ENCODE measurements around the gene ARHGAP8.

The ARHGAP8 gene

DNA sequence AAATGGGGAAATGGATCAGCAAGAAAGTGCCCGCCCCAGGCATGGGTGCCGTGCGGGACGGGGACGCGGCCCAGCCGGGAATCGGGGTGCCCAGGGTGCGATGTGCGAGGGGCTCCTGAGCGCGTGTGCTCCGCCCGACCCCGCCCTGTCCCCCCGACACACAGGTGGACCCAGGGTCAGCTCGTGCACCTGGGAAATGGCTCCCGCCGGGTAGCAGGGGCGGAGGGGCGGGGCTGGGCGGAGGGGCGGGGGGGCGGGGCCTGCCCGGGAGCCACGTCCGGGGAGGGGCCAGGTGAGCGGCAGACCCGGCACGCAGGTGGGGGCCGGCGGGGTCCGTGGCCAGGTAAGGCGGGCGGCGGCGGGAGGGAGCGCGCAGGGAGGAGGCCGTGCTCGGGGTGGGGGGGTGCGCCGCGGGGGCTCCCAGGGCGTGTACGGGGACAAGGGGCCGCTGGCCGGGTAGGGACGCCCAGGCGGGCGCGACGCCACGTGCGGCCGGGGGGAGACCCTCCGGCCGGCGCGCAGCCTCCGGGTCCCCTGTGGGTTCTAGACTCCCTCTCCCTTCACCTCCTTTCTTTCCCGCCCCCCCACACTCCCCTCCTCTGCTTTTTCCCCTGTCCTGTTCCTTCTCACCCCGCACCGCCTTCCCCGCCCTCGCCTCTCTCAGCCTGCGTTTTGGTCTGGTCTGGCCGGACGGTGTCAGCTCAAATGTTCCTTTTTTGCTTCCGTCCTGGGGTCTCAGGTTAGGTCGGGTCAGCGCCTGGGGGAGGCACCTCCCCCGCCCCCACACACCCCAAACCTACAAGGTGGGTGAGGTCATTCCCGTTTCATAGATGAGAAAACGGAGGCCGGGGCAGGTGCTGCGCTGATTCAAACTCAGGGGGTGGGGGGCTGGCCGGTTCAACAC, at the start of gene ARHGAP8:
Gene ARHGAP8 (plus strand): TSS at position 291 of the 904 bp plus-strand sequence. CDS start 33,953 bp downstream, outside the sequence.
- DNase-seq: peak; percentile 15

GRCh38 chr22:44703255-44703870, 49.0 kb upstream of the ARHGAP8 start:
- no peak for DNase-seq

DNA sequence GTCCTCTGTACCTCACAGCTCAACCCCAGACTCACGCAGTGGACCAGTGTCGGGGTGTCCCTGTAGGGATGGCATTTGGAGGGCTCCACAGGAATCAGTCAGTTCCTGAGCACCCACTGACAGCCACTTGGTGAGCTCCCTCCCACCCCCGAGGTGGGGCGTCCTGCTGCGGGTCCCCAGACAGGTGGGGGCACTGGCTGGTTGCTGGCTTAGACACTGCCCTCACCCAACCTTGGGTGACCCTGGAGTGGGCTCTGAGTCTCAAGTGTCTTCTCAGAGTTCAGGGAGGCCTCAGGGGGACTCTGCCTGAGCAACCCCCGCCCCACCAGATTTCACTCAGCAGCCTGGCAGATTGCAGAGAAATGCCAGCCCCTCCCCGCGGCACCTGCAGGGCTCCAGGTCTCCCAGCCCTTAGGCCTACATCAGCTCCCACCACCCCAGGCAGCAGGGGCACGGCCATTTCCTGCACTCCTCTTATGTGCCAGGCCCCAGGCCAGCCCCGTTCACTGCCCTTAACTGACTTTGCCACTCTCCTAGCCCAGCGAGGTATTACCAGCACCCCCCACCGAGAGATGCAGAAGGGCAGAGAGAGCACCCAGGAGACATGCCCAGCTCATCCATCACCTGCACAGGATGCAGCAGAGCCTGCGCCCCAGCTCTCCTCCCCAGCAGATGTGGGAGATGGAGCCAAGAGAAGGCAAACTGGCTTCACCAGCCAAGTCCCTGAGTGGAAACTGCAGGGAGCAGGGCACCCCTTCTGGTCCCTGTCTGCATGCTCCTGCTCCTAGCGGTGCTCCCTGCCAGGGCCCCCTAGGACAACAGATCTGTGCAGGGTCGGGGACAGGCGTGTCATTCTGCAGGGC, 48.0 kb upstream of the ARHGAP8 start:
- DNase-seq: no peak

DNA sequence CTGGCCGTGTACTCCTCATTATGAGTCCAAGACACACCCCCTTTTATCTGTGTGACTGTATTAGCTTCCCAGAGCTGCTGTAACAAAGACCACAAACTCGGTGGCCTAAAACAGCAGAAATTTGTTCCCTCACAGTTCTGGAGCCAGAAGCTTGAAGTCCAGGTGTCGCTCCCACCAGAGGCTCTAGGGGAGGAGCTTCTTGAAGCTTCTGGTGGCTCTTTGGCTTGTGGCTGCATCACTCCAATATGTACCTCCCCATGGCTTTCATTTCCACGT, 47.4 kb upstream of the ARHGAP8 start:
- DNase-seq: no peak

DNA sequence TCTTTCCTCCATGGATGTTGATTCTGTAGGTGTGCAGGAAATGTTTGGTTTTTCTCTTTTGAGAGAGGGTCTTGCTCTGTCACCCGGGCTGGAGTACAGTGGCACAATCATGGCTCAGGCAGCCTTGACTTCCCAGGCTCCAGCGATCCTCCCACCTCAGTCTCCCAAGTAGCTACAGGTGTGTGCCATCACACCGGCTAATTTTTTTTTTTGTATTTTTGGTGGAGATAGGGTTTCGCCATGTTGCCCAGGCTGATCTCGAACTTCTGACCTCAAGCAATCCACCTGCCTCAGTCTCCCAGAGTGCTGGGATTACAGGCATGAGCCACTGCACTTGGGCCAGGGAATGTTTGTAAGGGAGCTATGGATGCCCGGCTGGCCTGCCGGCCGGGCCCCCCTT, 45.9 kb upstream of the ARHGAP8 start:
- no peak for DNase-seq

DNA sequence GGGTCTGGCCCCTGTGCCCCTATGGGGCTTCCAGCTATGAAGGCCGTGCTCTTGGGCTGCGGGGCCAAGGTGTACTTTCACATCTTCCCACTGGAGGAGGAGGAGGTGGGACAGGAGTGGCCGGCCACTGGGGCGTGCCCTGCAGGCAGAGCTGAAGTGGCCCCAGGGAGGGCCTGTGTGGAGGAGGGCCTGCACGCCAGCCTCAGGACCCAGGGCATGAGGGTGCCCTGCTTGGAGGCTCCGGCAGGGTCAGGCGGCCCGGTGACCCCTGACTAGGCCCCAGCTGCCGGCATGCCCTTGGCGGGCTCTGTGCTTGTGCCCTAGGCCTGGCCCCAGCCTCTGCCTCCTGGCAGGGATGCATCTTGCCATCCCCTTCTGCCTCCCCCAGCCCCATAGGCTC, 45.2 kb upstream of the ARHGAP8 start:
- DNase-seq: no peak

- no peak for DNase-seq
Measured at GRCh38 chr22:44707752-44708151, 44.6 kb upstream of the ARHGAP8 start.

DNA sequence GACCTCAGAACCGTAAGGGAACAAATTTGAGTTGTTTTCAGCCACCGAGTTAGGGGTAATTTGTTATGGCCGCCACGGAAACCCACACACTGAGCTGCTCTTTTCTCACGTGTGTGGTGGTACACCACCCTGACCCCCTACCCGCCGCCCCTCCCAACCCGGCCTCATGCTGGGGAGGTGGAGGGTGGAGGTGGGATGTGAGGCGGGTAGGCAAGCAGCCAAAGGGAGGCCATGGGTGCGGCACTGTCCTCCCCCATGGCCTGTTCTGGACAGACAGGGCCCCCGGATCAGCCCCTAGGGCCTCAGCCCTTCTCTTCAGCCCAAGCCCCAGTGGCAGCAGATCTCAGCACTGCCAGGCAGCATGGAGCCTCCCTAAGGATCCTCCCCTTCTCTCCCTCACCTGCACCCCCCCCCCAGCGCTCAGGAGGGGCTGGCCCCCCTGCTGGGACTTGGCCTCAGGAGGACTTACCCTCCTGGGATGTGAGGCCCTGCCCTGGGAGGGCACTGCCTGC, 42.4 kb upstream of the ARHGAP8 start:
- DNase-seq: no peak

- DNase-seq: no peak
Measured at GRCh38 chr22:44710474-44711240, 41.7 kb upstream of the ARHGAP8 start.

DNA sequence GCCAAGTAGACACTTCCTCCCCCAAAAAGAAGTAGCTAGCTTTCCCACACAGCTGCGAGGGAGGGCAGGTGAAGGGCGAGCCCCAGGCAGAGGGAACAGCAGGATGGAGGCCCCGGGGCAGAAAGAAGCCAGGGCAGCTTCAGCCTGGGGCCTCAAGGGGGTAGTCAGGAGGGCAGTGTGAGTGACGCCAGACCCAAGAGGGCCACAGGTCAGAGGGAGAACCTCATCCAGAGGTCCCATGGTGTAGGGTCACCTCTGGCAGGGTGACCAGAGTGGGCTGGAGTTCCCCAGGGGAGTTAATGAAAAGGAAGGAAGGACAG, 41.2 kb upstream of the ARHGAP8 start:
- DNase-seq: peak; percentile 19

DNA sequence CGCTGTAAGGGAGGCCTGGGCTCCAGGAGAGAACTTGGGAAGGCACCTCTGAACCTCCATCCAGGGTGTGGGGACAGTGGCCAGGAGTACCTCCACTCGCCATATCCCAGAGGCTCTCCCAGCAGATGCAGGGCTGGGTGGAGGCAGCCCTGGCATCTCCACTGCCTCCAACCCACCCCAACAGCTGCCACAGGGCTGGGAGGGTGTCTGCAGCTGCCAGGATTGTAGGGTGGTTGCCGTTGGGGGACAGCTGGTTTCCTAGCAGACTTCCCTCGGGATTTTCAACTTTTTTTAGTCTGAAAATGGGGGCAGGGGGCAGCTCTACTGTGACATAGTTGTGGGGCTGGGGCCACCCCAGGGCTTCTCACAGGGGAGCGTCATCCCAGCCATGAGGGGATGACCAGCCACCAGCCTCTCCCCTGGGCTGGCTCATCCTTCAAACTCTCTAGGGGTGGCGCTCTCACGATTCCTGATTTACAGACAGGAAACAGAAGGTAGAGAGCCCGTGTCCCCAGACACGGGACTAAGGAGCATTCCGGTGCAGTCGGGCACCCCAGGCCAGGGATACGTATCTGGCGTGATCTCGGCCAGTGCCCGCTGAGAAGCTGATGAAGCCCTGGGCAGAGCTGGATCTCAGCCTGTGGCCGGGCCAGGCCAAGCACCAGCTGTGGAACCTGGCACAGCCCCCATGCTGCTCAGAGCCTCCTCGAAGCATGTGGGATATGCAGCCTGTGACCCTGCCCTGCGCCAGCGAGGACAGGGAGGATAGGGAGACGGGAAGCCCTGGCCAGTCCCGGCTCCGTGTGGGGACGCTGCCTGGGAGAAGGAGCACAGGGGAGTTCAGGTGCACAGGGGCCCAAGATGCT, 40.5 kb upstream of the ARHGAP8 start:
- DNase-seq: no peak

GRCh38 chr22:44712962-44713361, 39.4 kb upstream of the ARHGAP8 start:
- DNase-seq: no peak

DNA sequence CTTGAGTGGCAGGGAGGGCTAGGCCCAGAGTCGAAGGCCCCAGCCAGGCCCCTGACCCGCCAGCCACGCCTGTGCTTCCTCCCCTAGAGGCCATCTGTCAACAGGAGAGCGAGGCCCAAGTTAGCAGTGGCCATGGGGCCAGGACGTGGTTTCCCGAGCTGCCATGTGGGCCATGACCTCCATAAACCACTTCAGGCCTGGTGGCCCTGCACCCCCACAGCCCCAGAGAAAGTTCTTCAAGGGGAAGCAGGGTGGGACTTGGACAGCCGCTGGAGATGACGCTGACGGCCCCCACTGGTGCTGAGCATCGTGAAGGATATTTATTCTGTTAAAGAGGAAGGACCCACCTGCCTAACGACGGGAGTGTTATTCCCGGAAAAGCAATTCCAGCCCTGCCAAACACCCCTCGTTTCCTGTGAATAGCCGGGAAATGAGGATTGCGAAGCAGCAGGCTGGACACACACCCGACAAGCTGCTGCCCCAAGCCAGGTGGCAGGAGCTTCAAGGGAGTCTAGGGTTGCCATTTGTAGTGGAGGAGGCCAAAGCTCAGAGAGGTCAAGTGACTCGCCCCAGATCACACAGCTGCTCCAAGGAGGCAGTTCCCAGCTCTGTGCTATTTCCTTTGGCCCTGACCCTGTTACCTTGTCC, 37.5 kb upstream of the ARHGAP8 start:
- DNase-seq: no peak

GRCh38 chr22:44718418-44718817, 34.0 kb upstream of the ARHGAP8 start:
- no peak for DNase-seq

- DNase-seq: peak; percentile 13
Measured at GRCh38 chr22:44719586-44720368, 32.6 kb upstream of the ARHGAP8 start.

DNA sequence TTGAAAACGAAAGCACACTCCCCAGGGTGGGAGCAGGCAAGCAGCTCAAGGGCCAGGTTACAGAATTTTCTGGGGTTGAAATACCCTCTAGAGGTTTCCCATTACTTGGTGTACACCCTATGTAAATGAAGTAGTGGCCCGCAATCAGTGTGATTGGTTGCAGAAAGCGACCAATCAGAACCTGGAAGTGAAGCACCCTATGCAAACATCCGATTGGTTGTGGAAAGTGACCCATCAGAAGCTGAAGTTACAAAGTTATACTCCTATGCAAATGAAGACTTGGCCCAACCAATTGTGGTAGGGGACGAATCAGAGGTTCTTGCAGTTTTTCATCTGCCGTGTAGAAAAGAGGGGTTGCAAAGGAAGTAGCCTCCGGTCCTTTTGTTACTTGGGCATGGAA, 31.2 kb upstream of the ARHGAP8 start:
- no peak for DNase-seq

DNA sequence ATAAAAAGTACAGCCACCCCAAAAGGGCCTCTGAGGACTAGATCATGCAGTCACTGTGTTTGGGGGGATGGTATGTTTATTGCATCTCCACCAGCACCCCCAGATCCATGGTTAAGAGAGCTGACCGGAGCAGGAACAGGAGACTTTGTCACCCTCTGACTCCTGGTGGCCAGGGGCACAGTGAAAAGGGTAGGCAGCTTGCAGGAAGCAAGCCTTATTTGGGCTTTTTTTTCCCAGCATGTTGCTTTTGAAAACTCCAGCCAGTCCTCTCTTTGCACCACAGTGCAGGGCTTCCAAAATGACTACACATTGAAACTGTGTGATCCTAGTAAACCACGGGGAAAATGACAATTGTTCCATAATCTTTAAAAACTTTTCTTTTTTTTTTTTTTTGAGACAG, 29.8 kb upstream of the ARHGAP8 start:
- no peak for DNase-seq

- peak; percentile 30 for DNase-seq
Measured at GRCh38 chr22:44723801-44724200, 28.6 kb upstream of the ARHGAP8 start.

DNA sequence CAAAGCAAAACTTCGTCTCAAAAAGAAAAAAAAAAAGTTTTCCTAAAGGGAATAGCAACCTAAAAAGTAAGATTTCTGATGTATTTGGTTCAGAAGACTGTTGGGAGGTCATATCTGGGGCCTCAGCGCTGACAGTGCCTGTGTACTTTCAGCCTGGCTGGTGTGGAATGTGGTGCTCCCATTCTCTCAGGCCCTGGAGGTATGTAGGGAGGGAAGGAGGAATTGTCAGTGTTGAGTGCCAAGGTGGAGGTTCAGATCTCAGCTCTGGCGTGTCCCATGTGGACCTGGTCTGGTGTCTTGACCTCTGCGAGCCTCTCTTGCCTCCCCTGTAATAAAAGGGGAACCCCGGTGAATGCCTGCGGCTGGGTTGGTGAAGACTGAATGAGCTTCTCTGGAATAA, 28.0 kb upstream of the ARHGAP8 start:
- DNase-seq: no peak

DNA sequence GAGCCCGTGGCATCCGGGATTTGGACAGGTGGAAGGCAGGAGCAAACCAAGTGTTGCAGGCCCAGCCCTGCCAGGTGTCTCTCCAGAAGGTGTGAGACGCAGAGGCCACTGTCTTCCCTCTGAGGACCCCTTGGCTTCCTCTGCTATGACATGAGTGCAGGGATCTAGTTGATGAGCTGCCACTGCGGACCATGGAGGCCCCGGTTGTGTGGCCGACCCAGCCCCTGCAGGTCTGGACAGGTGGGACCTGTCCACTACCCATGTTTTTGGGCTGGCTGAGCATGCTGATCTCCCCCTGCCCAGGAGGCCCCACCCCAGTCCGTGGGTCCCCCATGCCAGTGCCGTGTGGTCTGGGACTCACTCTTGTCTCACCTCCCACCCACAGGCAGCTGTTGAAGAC, 27.5 kb upstream of the ARHGAP8 start:
- no peak for DNase-seq
